HG03342 (cell line): Measurements from ENCODE around the gene UTP4.

Experiments used
- ATAC-seq: cut with Tn5 transposase; IDR thresholded peaks from one replicate; pipeline ENCODE4 v1.9.1; 2021; ENCODE audit warnings: mild to moderate bottlenecking, moderate library complexity; ENCODE audit not compliant: unreplicated experiment

Gene UTP4

GRCh38 chr16:69132424-69133252 lies at the start of gene UTP4, which contains the start of gene CHTF8:
TSS of gene UTP4 (plus strand) at chr16:69132649. CDS start at chr16:69133460, 811 bp downstream.
TSS of gene CHTF8 (minus strand) at chr16:69132588. CDS start at chr16:69121458, 11,130 bp downstream.
- peak; percentile 88 for ATAC-seq

- ATAC-seq: no peak
Observed at GRCh38 chr16:69083306-69083941, 49.0 kb upstream of the UTP4 start.

GRCh38 chr16:69084289-69084688 lies 48.2 kb upstream of the UTP4 start:
- ATAC-seq: no peak

GRCh38 chr16:69085032-69085695 lies 47.3 kb upstream of the UTP4 start:
- no peak for ATAC-seq

- no peak for ATAC-seq
Observed at GRCh38 chr16:69087161-69087581, 45.3 kb upstream of the UTP4 start.

- no peak for ATAC-seq
Observed at GRCh38 chr16:69088684-69089083, 43.8 kb upstream of the UTP4 start.

GRCh38 chr16:69089091-69089910 lies 43.1 kb upstream of the UTP4 start:
- no peak for ATAC-seq

GRCh38 chr16:69093974-69094373 lies 38.5 kb upstream of the UTP4 start:
- ATAC-seq: no peak

GRCh38 chr16:69094501-69094900 lies 37.9 kb upstream of the UTP4 start:
- no peak for ATAC-seq

- ATAC-seq: no peak
Observed at GRCh38 chr16:69095193-69095592, 37.3 kb upstream of the UTP4 start.

GRCh38 chr16:69100071-69100691 lies 32.3 kb upstream of the UTP4 start:
- no peak for ATAC-seq

GRCh38 chr16:69105501-69106361 lies 26.7 kb upstream of the UTP4 start, which contains the start of gene HAS3:
TSS of gene HAS3 (plus strand) at chr16:69105653. CDS start at chr16:69109396, 3,743 bp downstream.
- ATAC-seq: no peak

- ATAC-seq: no peak
Observed at GRCh38 chr16:69106491-69107315, 25.7 kb upstream of the UTP4 start.

- ATAC-seq: no peak
Observed at GRCh38 chr16:69107316-69107962, 25.0 kb upstream of the UTP4 start.

GRCh38 chr16:69108064-69108904 lies 24.2 kb upstream of the UTP4 start:
- ATAC-seq: no peak

- ATAC-seq: no peak
Observed at GRCh38 chr16:69108905-69109252, 23.6 kb upstream of the UTP4 start.
